ENCODE data around the gene ASPG. TPM values are rescaled to one million over a fixed set of nuclear protein-coding genes. Genes with fewer than 3 reads are reported as not detected.

Gene ASPG
- total and polyA plus RNA-seq, 9 donors: 0.45 to 28.8 (median 18.7) TPM

DNA sequence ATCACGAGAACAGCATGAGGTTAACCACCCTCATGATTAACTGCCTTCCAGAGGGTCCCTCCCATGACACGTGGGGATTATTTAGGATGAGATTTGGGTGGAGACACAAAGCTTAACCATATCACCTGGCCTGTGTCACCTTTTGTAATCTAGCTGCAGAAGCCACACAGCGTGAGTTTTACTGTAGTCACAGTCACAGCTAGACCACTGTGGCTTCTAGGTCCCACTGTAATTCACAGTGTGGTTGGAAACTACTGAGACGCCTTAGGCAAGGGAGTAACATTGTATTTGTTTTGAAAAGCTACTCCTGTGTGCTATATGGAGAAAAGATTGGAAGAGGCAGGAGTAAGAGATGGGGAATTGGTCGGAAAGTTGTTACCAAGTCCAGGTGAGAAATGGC, 46.3 kb upstream of the ASPG start:
- TF ChIP-seq EP300 (IDR thresholded peaks at IDR 0.05): no peak
- no peak for TF ChIP-seq POLR2A (IDR thresholded peaks at IDR 0.05)
- TF ChIP-seq CTCF (IDR thresholded peaks at IDR 0.05): no peak
- 59 to 66% (median 65%) methylated on average over 5 of the region's 5 CpGs for WGBS, 3 donors
- Histone ChIP-seq H3K27ac (no peak overlapping the region), H3K4me1 (ENCODE audit: insufficient read depth) (no peaks in the 10 kb centered on the region), H3K36me3 (no peaks in the 10 kb centered on the region), H3K4me3 (no peak overlapping the region), H3K27me3 (no peaks in the 10 kb centered on the region), H3K9me3 (no peaks in the 10 kb centered on the region)
- intact Hi-C loops (cut with DNase I): no loop called here
- DNase-seq: no peak

- Histone ChIP-seq H3K36me3 (no peaks in the 10 kb centered on the region), H3K27me3 (no peaks in the 10 kb centered on the region), H3K27ac (no peak overlapping the region), H3K4me1 (ENCODE audit: insufficient read depth) (no peaks in the 10 kb centered on the region), H3K4me3 (no peak overlapping the region), H3K9me3 (no peaks in the 10 kb centered on the region)
- WGBS, 3 donors: 38 to 54% (median 47%) methylated on average over 5 of the region's 5 CpGs
- TF ChIP-seq POLR2A (IDR thresholded peaks at IDR 0.05) (no peak), EP300 (IDR thresholded peaks at IDR 0.05) (no peak), CTCF (IDR thresholded peaks at IDR 0.05) (no peak)
- no peak for DNase-seq
- intact Hi-C loops (cut with DNase I): no loop called here
Measured at GRCh38 chr14:104040539-104040938, 45.0 kb upstream of the ASPG start.

GRCh38 chr14:104041430-104042104, 43.9 kb upstream of the ASPG start:
- Histone ChIP-seq H3K36me3 (no peaks in the 10 kb centered on the region), H3K27me3 (no peaks in the 10 kb centered on the region), H3K27ac (no peak overlapping the region), H3K4me1 (ENCODE audit: insufficient read depth) (no peaks in the 10 kb centered on the region), H3K9me3 (no peaks in the 10 kb centered on the region), H3K4me3 (no peak overlapping the region)
- TF ChIP-seq CTCF (IDR thresholded peaks at IDR 0.05) (no peak), POLR2A (IDR thresholded peaks at IDR 0.05) (no peak), EP300 (IDR thresholded peaks at IDR 0.05) (no peak)
- DNase-seq: no peak
- intact Hi-C loops (cut with DNase I): no loop called here
- WGBS, 3 donors: 81 to 88% (median 82%) methylated on average over 6 of the region's 6 CpGs

DNA sequence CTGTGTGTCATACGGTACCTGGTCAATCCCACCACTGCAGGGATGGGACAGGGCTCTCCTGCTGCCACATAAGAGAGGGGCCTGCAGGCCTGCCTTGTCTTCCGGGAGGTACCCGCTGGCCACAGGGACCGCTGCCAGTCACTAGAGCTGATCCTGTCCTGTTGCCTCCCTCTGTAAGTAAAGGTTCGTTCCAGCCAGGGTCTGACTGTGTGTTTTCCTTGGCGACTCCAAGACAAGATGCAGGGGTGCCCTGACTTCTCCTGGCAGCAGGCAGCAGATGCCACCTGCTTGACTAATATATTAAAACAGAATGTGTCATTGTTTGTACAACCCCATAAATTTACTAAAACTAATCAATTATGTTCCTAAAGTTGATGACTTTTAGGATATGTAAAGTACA, 41.5 kb upstream of the ASPG start:
- DNase-seq: no peak
- H3K9me3 ChIP-seq: no peaks in the 10 kb centered on the region
- H3K36me3 ChIP-seq: no peaks in the 10 kb centered on the region
- intact Hi-C loops (cut with DNase I): no loop called here
- no peak overlapping the region for H3K4me3 ChIP-seq
- no peaks in the 10 kb centered on the region for H3K4me1 ChIP-seq (ENCODE audit: insufficient read depth)
- H3K27ac ChIP-seq: no peak overlapping the region
- 80 to 95% (median 91%) methylated on average over 6 of the region's 6 CpGs for WGBS, 3 donors
- no peaks in the 10 kb centered on the region for H3K27me3 ChIP-seq
- TF ChIP-seq POLR2A (IDR thresholded peaks at IDR 0.05) (no peak), CTCF (IDR thresholded peaks at IDR 0.05) (no peak), EP300 (IDR thresholded peaks at IDR 0.05) (no peak)

Data from ovary (tissue), 9 donors.